Activated CD8-positive, alpha-beta T cell treated with anti-CD3 and anti-CD28 coated beads for 36 hours (primary cell): ENCODE measurements around the gene CGB7. TPM values are rescaled to one million over a fixed set of nuclear protein-coding genes. Genes with fewer than 3 reads are reported as not detected.
"Not testable (repeated sequence)": the region's sequence is repeated elsewhere in the genome, so short reads cannot be mapped to it uniquely, and the experiment has no call there.

Experiments
- ATAC-seq: fragments of 200-7000 bp; cut with Tn5 transposase; one replicate; pipeline ENCODE4 v1.10.0; 2021; ENCODE audit warnings: mild to moderate bottlenecking, moderate library complexity
- CTCF ChIA-PET: fragments of 350-600 bp; sonication (Branson Sonifier 250); formaldehyde crosslinking; loops from one replicate; lab custom pipeline; 2021; ENCODE audit warnings: antibody characterized with exemption; lab: Charles Lee
- POLR2A ChIA-PET: fragments of 350-600 bp; sonication (Branson Sonifier 250); formaldehyde crosslinking; loops from one replicate; lab custom pipeline; 2021; ENCODE audit warnings: antibody characterized with exemption; lab: Charles Lee
- DNase-seq: peaks from one replicate; pipeline ENCODE4 v3.0.0-alpha.2; 2020
- H3K27ac Mint-ChIP-seq: one replicate; pipeline ENCODE4 v1.8.0; 2021; ENCODE audit warnings: mild to moderate bottlenecking, mixed read lengths
- H3K27me3 Mint-ChIP-seq: one replicate; pipeline ENCODE4 v1.8.0; 2021; ENCODE audit warnings: mixed read lengths
- H3K36me3 Mint-ChIP-seq: one replicate; pipeline ENCODE4 v1.8.0; 2021; ENCODE audit warnings: low read depth, mixed read lengths
- H3K4me1 Mint-ChIP-seq: one replicate; pipeline ENCODE4 v1.8.0; 2021; ENCODE audit warnings: low read depth, mixed read lengths
- H3K4me3 Mint-ChIP-seq: one replicate; pipeline ENCODE4 v1.8.0; 2021; ENCODE audit warnings: mild to moderate bottlenecking, moderate library complexity, mixed read lengths
- H3K9me3 Mint-ChIP-seq: one replicate; pipeline ENCODE4 v1.8.0; 2021; ENCODE audit warnings: mixed read lengths
- CTCF ChIP-seq: fragments of 200-600 bp; IDR thresholded peaks from one replicate; pipeline ENCODE4 v1.8.0; 2022; ENCODE audit warnings: antibody characterized with exemption, mild to moderate bottlenecking
- intact Hi-C: fragments of 100-400 bp; cut with micrococcal nuclease; formaldehyde crosslinking; loops from one replicate; pipeline ENCODE4 v1.10.0; 2022
- total RNA-seq, 2 experiments: library from RNA; stranded (reverse); gene quantifications; one replicate each; pipeline ENCODE4 v1.2.3, GENCODE V29; 2021

The CGB7 gene
- total RNA-seq, 2 experiments from 2014 or later: not detected

GRCh38 chr19:49059053-49059452, 1.5 kb upstream of the CGB7 start:
- Mint-ChIP-seq H3K9me3 (no peaks in the 10 kb centered on the region), H3K27ac (no peak overlapping the region), H3K4me3 (no peak overlapping the region), H3K27me3 (peaks cover 45% of the 10 kb centered on the region), H3K36me3 (no peaks in the 10 kb centered on the region), H3K4me1 (peaks cover 18% of the 10 kb centered on the region)
- no peak for ATAC-seq
- TF ChIP-seq CTCF: no peak
- POLR2A ChIA-PET: interaction anchor here (1.0 to 2.1 kb wide), 2 partner anchors 47 to 276 kb away, joined by 4 to 5 read pairs; no protein-coding TSS in a partner anchor
- DNase-seq: no peak
- CTCF ChIA-PET: interaction anchor here (1.4 to 2.1 kb wide), 3 partner anchors 39 to 62 kb away, joined by 4 to 10 read pairs (median 7); partner anchors contain the start of gene LIN7B
- intact Hi-C loops: no loop called here

GRCh38 chr19:49058562-49058961, 1.0 kb upstream of the CGB7 start:
- H3K36me3 Mint-ChIP-seq: no peaks in the 10 kb centered on the region
- no peak overlapping the region for H3K27ac Mint-ChIP-seq
- no peak for TF ChIP-seq CTCF
- H3K4me3 Mint-ChIP-seq: no peak overlapping the region
- no peak for ATAC-seq
- H3K4me1 Mint-ChIP-seq: peaks cover 18% of the 10 kb centered on the region
- DNase-seq: peak; percentile 64
- intact Hi-C loops: no loop called here
- ChIA-PET CTCF (interaction anchor here (1.5 kb wide), 1 partner anchor 39 kb away, joined by 4 read pairs; no protein-coding TSS in a partner anchor), POLR2A (interaction anchor here (1.3 to 2.1 kb wide), 2 partner anchors 47 to 266 kb away, joined by 3 to 5 read pairs; no protein-coding TSS in a partner anchor)
- no peaks in the 10 kb centered on the region for H3K9me3 Mint-ChIP-seq
- H3K27me3 Mint-ChIP-seq: peaks cover 43% of the 10 kb centered on the region

GRCh38 chr19:49056902-49057596, 500 bp downstream of the CGB7 start:
- intact Hi-C loops, H3K27ac Mint-ChIP-seq, H3K36me3 Mint-ChIP-seq, H3K9me3 Mint-ChIP-seq, DNase-seq, ATAC-seq: not testable (repeated sequence)
- peak overlapping the region; percentile 55 for H3K4me3 Mint-ChIP-seq
- POLR2A ChIA-PET: interaction anchor here (1.3 kb wide), 1 partner anchor 267 kb away, joined by 3 read pairs; no protein-coding TSS in a partner anchor
- CTCF ChIA-PET: interaction anchor here (0.8 to 2.3 kb wide), 8 partner anchors 13 to 142 kb away, joined by 3 to 8 read pairs (median 4); partner anchors contain the start of genes GYS1 and RUVBL2
- H3K4me1 Mint-ChIP-seq: peaks cover 18% of the 10 kb centered on the region
- H3K27me3 Mint-ChIP-seq: peaks cover 39% of the 10 kb centered on the region

GRCh38 chr19:49056101-49056901, 1.2 kb downstream of the CGB7 start:
- CTCF ChIA-PET: interaction anchor here (1.1 to 2.3 kb wide), 3 partner anchors 18 to 63 kb away, joined by 3 to 8 read pairs (median 6); partner anchors contain the start of genes GYS1 and RUVBL2
- no peaks in the 10 kb centered on the region for H3K9me3 Mint-ChIP-seq
- peak overlapping the region; percentile 55 for H3K4me3 Mint-ChIP-seq

GRCh38 chr19:49050376-49051033, 7.0 kb downstream of the CGB7 start:
- H3K36me3 Mint-ChIP-seq: not testable (repeated sequence)

More at GRCh38 chr19:49056101-49056901, 1.2 kb downstream of the CGB7 start:
- DNase-seq: peak; percentile 69
- TF ChIP-seq CTCF: no peak
- H3K27ac Mint-ChIP-seq: no peak overlapping the region
- H3K27me3 Mint-ChIP-seq: peaks cover 38% of the 10 kb centered on the region
- no peaks in the 10 kb centered on the region for H3K36me3 Mint-ChIP-seq
- peak; percentile 74 for ATAC-seq
- H3K4me1 Mint-ChIP-seq: peaks cover 18% of the 10 kb centered on the region
- POLR2A ChIA-PET: no interaction called here
- intact Hi-C loops: no loop called here

GRCh38 chr19:49049834-49050233, 7.7 kb downstream of the CGB7 start:
- CTCF ChIA-PET, H3K9me3 Mint-ChIP-seq, H3K27ac Mint-ChIP-seq, H3K36me3 Mint-ChIP-seq, H3K27me3 Mint-ChIP-seq, intact Hi-C loops, ATAC-seq, H3K4me3 Mint-ChIP-seq, POLR2A ChIA-PET, H3K4me1 Mint-ChIP-seq, DNase-seq: not testable (repeated sequence)

More at GRCh38 chr19:49050376-49051033, 7.0 kb downstream of the CGB7 start:
- DNase-seq, H3K4me3 Mint-ChIP-seq, ATAC-seq, H3K27ac Mint-ChIP-seq, H3K27me3 Mint-ChIP-seq, H3K4me1 Mint-ChIP-seq, CTCF ChIA-PET, H3K9me3 Mint-ChIP-seq, POLR2A ChIA-PET, intact Hi-C loops: not testable (repeated sequence)

GRCh38 chr19:49049011-49049410, 8.5 kb downstream of the CGB7 start, which contains the start of gene CGB8:
Gene CGB8, minus strand, starts transcription at chr19:49049111. Its CDS starts 372 bp downstream, at chr19:49048739.
- DNase-seq, H3K4me1 Mint-ChIP-seq, H3K4me3 Mint-ChIP-seq, H3K9me3 Mint-ChIP-seq, H3K36me3 Mint-ChIP-seq, H3K27me3 Mint-ChIP-seq, H3K27ac Mint-ChIP-seq, POLR2A ChIA-PET, ATAC-seq, intact Hi-C loops, CTCF ChIA-PET: not testable (repeated sequence)

- H3K4me1 Mint-ChIP-seq, H3K4me3 Mint-ChIP-seq, POLR2A ChIA-PET, DNase-seq, H3K9me3 Mint-ChIP-seq, H3K27ac Mint-ChIP-seq, ATAC-seq, H3K27me3 Mint-ChIP-seq, H3K36me3 Mint-ChIP-seq, CTCF ChIA-PET, intact Hi-C loops: not testable (repeated sequence)
Measured at GRCh38 chr19:49043548-49043947, 14.0 kb downstream of the CGB7 start, which contains the start of gene CGB5. Gene CGB5, plus strand, starts transcription at chr19:49043848. Its CDS starts 362 bp downstream, at chr19:49044210.
